ENCODE measurements around the gene CTTNBP2. TPM values are rescaled to one million over a fixed set of nuclear protein-coding genes. Genes with fewer than 3 reads are reported as not detected.

CTTNBP2 gene
- total and polyA plus RNA-seq, 10 of the 15 experiments (the other 5 are each of a cell fraction or from before 2014, with no cell fraction given): 0.04 to 0.43 TPM; not detected in 8

GRCh38 chr7:117718116-117718835, 155.0 kb downstream of the CTTNBP2 start:
- ChIA-PET RAD21 (ENCODE audit: unreplicated experiment) (interaction anchor here (0.7 to 5.2 kb wide), 7 partner anchors 13 to 506 kb away, joined by 3 to 89 read pairs (median 4); no protein-coding TSS in a partner anchor), SMC1A (ENCODE audit: uncharacterized antibody, unreplicated experiment) (interaction anchor here (0.7 to 5.9 kb wide), 11 partner anchors 9 to 862 kb away, joined by 3 to 113 read pairs (median 5); no protein-coding TSS in a partner anchor), POLR2A (interaction anchor here (0.9 kb wide), 1 partner anchor 296 kb away, joined by 3 read pairs; no protein-coding TSS in a partner anchor), CTCF (interaction anchor here (0.6 to 6.2 kb wide), 9 partner anchors 11 to 333 kb away, joined by 3 to 127 read pairs (median 5); no protein-coding TSS in a partner anchor)
- intact Hi-C loops (cut with micrococcal nuclease; ENCODE audit: unreplicated experiment): loop anchor here (5.0 kb wide), 1 partner anchor 506 kb away; no protein-coding TSS in a partner anchor
- no peak overlapping the region for H3K27ac ChIP-seq (ENCODE audit: control insufficient read depth, insufficient read depth)
- in situ Hi-C loops (cut with MboI): loop anchor here (5.0 kb wide), 1 partner anchor 266 kb away; no protein-coding TSS in a partner anchor
- no TSS peak for BruUV-seq (replicated peaks)
- H3K79me2 ChIP-seq (ENCODE audit: control insufficient read depth, insufficient read depth, low read length): no peaks in the 10 kb centered on the region
- H3K36me3 ChIP-seq (ENCODE audit: control insufficient read depth in 2 of 2, insufficient read depth in 2 of 2, low read length in 1 of 2): no peaks in the 10 kb centered on the region
- DNase-seq (ENCODE audit: low read depth, low spot score): no peak
- H3K9me3 ChIP-seq (replicated peaks; ENCODE audit: control insufficient read depth, insufficient read depth, low read length): no peaks in the 10 kb centered on the region
- no peak overlapping the region for H3K4me2 ChIP-seq (ENCODE audit: control insufficient read depth, insufficient read depth)
- no peaks in the 10 kb centered on the region for H4K20me1 ChIP-seq (ENCODE audit: control insufficient read depth, insufficient read depth)
- 20% methylated on average over 6 of the region's 6 CpGs for WGBS (ENCODE audit: insufficient coverage, insufficient replicate concordance, low lambda C conversion rate, missing lambda C conversion rate)
- no peak for ATAC-seq
- H2AFZ ChIP-seq (ENCODE audit: control insufficient read depth, low read depth, low read length): no peak overlapping the region
- H3K27me3 ChIP-seq (replicated peaks in 1 of 2; ENCODE audit: control insufficient read depth in 2 of 2, insufficient read depth in 2 of 2, low read length in 1 of 2): no peaks in the 10 kb centered on the region
- no peak for FAIRE-seq
- H3K4me1 ChIP-seq (ENCODE audit: control insufficient read depth, insufficient read depth, low read length): no peaks in the 10 kb centered on the region
- H3K4me3 ChIP-seq: no peak overlapping the region
- no peak overlapping the region for H3K9ac ChIP-seq (ENCODE audit: control insufficient read depth, insufficient read depth, low read length)
- TF ChIP-seq RCOR1 (conservative IDR thresholded peaks at IDR 0.05; ENCODE audit: low read depth, low read length) (no peak), SMAD1 (IDR thresholded peaks at IDR 0.05; ENCODE audit: low read depth, partially characterized antibody) (no peak), SKIL (IDR thresholded peaks at IDR 0.05; ENCODE audit: low read depth, poor library complexity, severe bottlenecking) (no peak), SPI1 (IDR thresholded peaks at IDR 0.05; ENCODE audit: borderline replicate concordance, insufficient read depth, low read depth, low read length) (no peak), SUPT20H (IDR thresholded peaks at IDR 0.05; ENCODE audit: borderline replicate concordance, control insufficient read depth, low read depth, low read length) (no peak), CBX3 (IDR thresholded peaks at IDR 0.05; ENCODE audit: borderline replicate concordance, low read depth) (no peak), ATF7 (IDR thresholded peaks at IDR 0.05; ENCODE audit: low read depth) (no peak), NR2F1 (conservative IDR thresholded peaks at IDR 0.05) (no peak), PBX3 (IDR thresholded peaks at IDR 0.05; ENCODE audit: insufficient replicate concordance, low read depth, low read length) (no peak), PRDM15 (CRISPR knock-in tag; IDR thresholded peaks at IDR 0.05) (no peak), RBBP5 (conservative IDR thresholded peaks at IDR 0.05) (no peak)
